Immature natural killer cell (primary cell): ENCODE measurements around the gene PDK3. TPM values are rescaled to one million over a fixed set of nuclear protein-coding genes. Genes with fewer than 3 reads are reported as not detected.

Experiments used
- DNase-seq, 3 donors: peaks; one replicate each; pipeline ENCODE4 v3.0.0; 2022; ENCODE audit warnings: mixed read lengths in 1 of 3
- H3K27ac Mint-ChIP-seq, 6 donors: one replicate each; pipeline ENCODE4 v1.8.0; 2020; ENCODE audit warnings: mixed read lengths in 6 of 6, mild to moderate bottlenecking in 5 of 6, inconsistent platforms in 4 of 6, moderate library complexity in 3 of 6
- H3K27me3 Mint-ChIP-seq, 3 donors: one replicate each; pipeline ENCODE4 v1.8.0; 2020 to 2021; ENCODE audit warnings: low read depth in 3 of 3, mild to moderate bottlenecking in 3 of 3, mixed read lengths in 3 of 3, moderate library complexity in 3 of 3, inconsistent platforms in 1 of 3
- H3K36me3 Mint-ChIP-seq, 3 donors: one replicate each; pipeline ENCODE4 v1.8.0; 2020; ENCODE audit warnings: mixed read lengths in 3 of 3, inconsistent platforms in 2 of 3, mild to moderate bottlenecking in 2 of 3
- H3K4me1 Mint-ChIP-seq, 2 donors: one replicate each; pipeline ENCODE4 v1.8.0; 2020; ENCODE audit warnings: inconsistent platforms in 2 of 2, mild to moderate bottlenecking in 2 of 2, mixed read lengths in 2 of 2, moderate library complexity in 1 of 2
- H3K4me3 Mint-ChIP-seq, 5 donors: one replicate each; pipeline ENCODE4 v1.8.0; 2020; ENCODE audit warnings: mild to moderate bottlenecking in 5 of 5, mixed read lengths in 5 of 5, inconsistent platforms in 3 of 5, moderate library complexity in 3 of 5
- H3K9me3 Mint-ChIP-seq, 6 donors: one replicate each; pipeline ENCODE4 v1.8.0; 2020; ENCODE audit warnings: mild to moderate bottlenecking in 6 of 6, mixed read lengths in 6 of 6, inconsistent platforms in 4 of 6, moderate library complexity in 3 of 6
- polyA plus RNA-seq, 3 donors: library from polyadenylated mRNA; unstranded; fragments of 300-500 nt; fragmentation: Illumina TruSeq; gene quantifications; one replicate each; pipeline ENCODE4 v1.2.3, GENCODE V29; 2021

Gene PDK3
- polyA plus RNA-seq, 3 donors from 2014 or later = 48.4 to 65.8 (median 59.6) TPM

GRCh38 chrX:24528605-24529004 is 63.5 kb downstream of the PDK3 start:
- H3K9me3 Mint-ChIP-seq = no peaks in the 10 kb centered on the region
- no peak overlapping the region for H3K27ac Mint-ChIP-seq
- H3K4me3 Mint-ChIP-seq = no peak overlapping the region
- no peak for DNase-seq
- H3K36me3 Mint-ChIP-seq = peaks cover 4 to 7% (median 5%) of the 10 kb centered on the region in 3 donors
- peaks cover 0 to 2% (median 0%) of the 10 kb centered on the region in 3 donors for H3K27me3 Mint-ChIP-seq
- H3K4me1 Mint-ChIP-seq = no peaks in the 10 kb centered on the region

- peaks cover 0 to 6% (median 0%) of the 10 kb centered on the region in 3 donors for H3K27me3 Mint-ChIP-seq
These were observed 71.5 kb downstream of the PDK3 start for GRCh38 chrX:24536551-24536950.

GRCh38 chrX:24542756-24543155 is 77.7 kb downstream of the PDK3 start:
- peaks cover 0 to 3% (median 2%) of the 10 kb centered on the region in 3 donors for H3K27me3 Mint-ChIP-seq
- no peak for DNase-seq
- H3K9me3 Mint-ChIP-seq = peaks cover 0 to 4% (median 0%) of the 10 kb centered on the region in 6 donors
- no peaks in the 10 kb centered on the region for H3K4me1 Mint-ChIP-seq
- H3K27ac Mint-ChIP-seq = no peak overlapping the region
- no peak overlapping the region for H3K4me3 Mint-ChIP-seq
- H3K36me3 Mint-ChIP-seq = peaks cover 0 to 10% (median 3%) of the 10 kb centered on the region in 3 donors

More at GRCh38 chrX:24536551-24536950, 71.5 kb downstream of the PDK3 start:
- peaks cover 0 to 2% (median 0%) of the 10 kb centered on the region in 6 donors for H3K9me3 Mint-ChIP-seq
- peaks cover 3 to 12% (median 4%) of the 10 kb centered on the region in 3 donors for H3K36me3 Mint-ChIP-seq
- H3K27ac Mint-ChIP-seq = peak overlapping the region in 3 of 6 donors; percentile 4 to 14 (median 5)
- H3K4me3 Mint-ChIP-seq = no peak overlapping the region
- H3K4me1 Mint-ChIP-seq = no peaks in the 10 kb centered on the region
- no peak for DNase-seq

- peaks cover 0 to 6% (median 0%) of the 10 kb centered on the region in 3 donors for H3K36me3 Mint-ChIP-seq
- no peak for DNase-seq
- H3K4me3 Mint-ChIP-seq = no peak overlapping the region
- H3K4me1 Mint-ChIP-seq = no peaks in the 10 kb centered on the region
- peaks cover 0 to 2% (median 1%) of the 10 kb centered on the region in 3 donors for H3K27me3 Mint-ChIP-seq
- peaks cover 0 to 2% (median 0%) of the 10 kb centered on the region in 6 donors for H3K9me3 Mint-ChIP-seq
- no peak overlapping the region for H3K27ac Mint-ChIP-seq
These were observed 82.9 kb downstream of the PDK3 start for GRCh38 chrX:24547961-24548360.

GRCh38 chrX:24550166-24550565 is 85.1 kb downstream of the PDK3 start:
- no peak overlapping the region for H3K27ac Mint-ChIP-seq
- H3K4me3 Mint-ChIP-seq = no peak overlapping the region
- H3K9me3 Mint-ChIP-seq = peaks cover 0 to 2% (median 0%) of the 10 kb centered on the region in 6 donors
- H3K4me1 Mint-ChIP-seq = no peaks in the 10 kb centered on the region
- no peak for DNase-seq
- no peaks in the 10 kb centered on the region for H3K36me3 Mint-ChIP-seq
- peaks cover 0 to 1% (median 0%) of the 10 kb centered on the region in 3 donors for H3K27me3 Mint-ChIP-seq

GRCh38 chrX:24553011-24553410 is 87.9 kb downstream of the PDK3 start:
- no peaks in the 10 kb centered on the region for H3K9me3 Mint-ChIP-seq
- H3K27me3 Mint-ChIP-seq = no peaks in the 10 kb centered on the region
- H3K4me1 Mint-ChIP-seq = no peaks in the 10 kb centered on the region
- H3K27ac Mint-ChIP-seq = no peak overlapping the region
- no peak overlapping the region for H3K4me3 Mint-ChIP-seq
- H3K36me3 Mint-ChIP-seq = no peaks in the 10 kb centered on the region
- no peak for DNase-seq

GRCh38 chrX:24561121-24561520 is 96.0 kb downstream of the PDK3 start:
- H3K27ac Mint-ChIP-seq = no peak overlapping the region
- no peaks in the 10 kb centered on the region for H3K9me3 Mint-ChIP-seq
- H3K27me3 Mint-ChIP-seq = peaks cover 0 to 4% (median 0%) of the 10 kb centered on the region in 3 donors
- no peak overlapping the region for H3K4me3 Mint-ChIP-seq
- H3K36me3 Mint-ChIP-seq = no peaks in the 10 kb centered on the region
- H3K4me1 Mint-ChIP-seq = no peaks in the 10 kb centered on the region
- no peak for DNase-seq

- Mint-ChIP-seq H3K36me3 (no peaks in the 10 kb centered on the region), H3K27ac (no peak overlapping the region), H3K4me3 (no peak overlapping the region), H3K27me3 (peaks cover 0 to 10% (median 7%) of the 10 kb centered on the region in 3 donors), H3K9me3 (no peaks in the 10 kb centered on the region), H3K4me1 (no peaks in the 10 kb centered on the region)
- no peak for DNase-seq
These were observed 98.4 kb downstream of the PDK3 start for GRCh38 chrX:24563291-24564010.

- H3K4me3 Mint-ChIP-seq = no peak overlapping the region
- H3K27ac Mint-ChIP-seq = no peak overlapping the region
- no peak for DNase-seq
- no peaks in the 10 kb centered on the region for H3K36me3 Mint-ChIP-seq
- H3K27me3 Mint-ChIP-seq = peaks cover 0 to 10% (median 5%) of the 10 kb centered on the region in 3 donors
- H3K4me1 Mint-ChIP-seq = no peaks in the 10 kb centered on the region
- H3K9me3 Mint-ChIP-seq = no peaks in the 10 kb centered on the region
These were observed 101.2 kb downstream of the PDK3 start for GRCh38 chrX:24566240-24566639.

GRCh38 chrX:24567169-24567568 is 102.1 kb downstream of the PDK3 start:
- Mint-ChIP-seq H3K27ac (no peak overlapping the region), H3K4me3 (no peak overlapping the region), H3K27me3 (peaks cover 0 to 10% (median 5%) of the 10 kb centered on the region in 3 donors), H3K36me3 (no peaks in the 10 kb centered on the region), H3K9me3 (no peaks in the 10 kb centered on the region), H3K4me1 (no peaks in the 10 kb centered on the region)
- DNase-seq = no peak

- no peaks in the 10 kb centered on the region for H3K9me3 Mint-ChIP-seq
These were observed 109.7 kb downstream of the PDK3 start for GRCh38 chrX:24574743-24575142.

GRCh38 chrX:24575496-24575895 is 110.4 kb downstream of the PDK3 start:
- Mint-ChIP-seq H3K4me1 (no peaks in the 10 kb centered on the region), H3K27ac (no peak overlapping the region), H3K4me3 (no peak overlapping the region), H3K36me3 (no peaks in the 10 kb centered on the region), H3K27me3 (peaks cover 0 to 3% (median 0%) of the 10 kb centered on the region in 3 donors), H3K9me3 (no peaks in the 10 kb centered on the region)
- no peak for DNase-seq

More at GRCh38 chrX:24574743-24575142, 109.7 kb downstream of the PDK3 start:
- H3K4me3 Mint-ChIP-seq = no peak overlapping the region
- no peak for DNase-seq
- H3K27ac Mint-ChIP-seq = no peak overlapping the region
- H3K36me3 Mint-ChIP-seq = no peaks in the 10 kb centered on the region
- H3K27me3 Mint-ChIP-seq = peaks cover 0 to 3% (median 0%) of the 10 kb centered on the region in 3 donors
- H3K4me1 Mint-ChIP-seq = no peaks in the 10 kb centered on the region

- no peak for DNase-seq
- H3K27ac Mint-ChIP-seq = no peak overlapping the region
- no peaks in the 10 kb centered on the region for H3K36me3 Mint-ChIP-seq
- no peaks in the 10 kb centered on the region for H3K4me1 Mint-ChIP-seq
- H3K4me3 Mint-ChIP-seq = no peak overlapping the region
- peaks cover 0 to 3% (median 2%) of the 10 kb centered on the region in 3 donors for H3K27me3 Mint-ChIP-seq
- H3K9me3 Mint-ChIP-seq = no peaks in the 10 kb centered on the region
These were observed 112.0 kb downstream of the PDK3 start for GRCh38 chrX:24577091-24577490.
